ENCODE data around the gene GRHPR. TPM values are rescaled to one million over a fixed set of nuclear protein-coding genes. Genes with fewer than 3 reads are reported as not detected.

The GRHPR gene
- total and polyA plus RNA-seq, 2 of the 8 experiments (the other 6 are each of a cell fraction or from before 2014, with no cell fraction given): 97.0 to 201 TPM

- POLR2A ChIA-PET (ENCODE audit: partially characterized antibody): interaction anchor here (0.6 to 2.6 kb wide), 8 partner anchors 8 to 583 kb away, joined by 3 to 15 read pairs (median 5); no protein-coding TSS in a partner anchor
- TF ChIP-seq SAP30 (IDR thresholded peaks at IDR 0.05; ENCODE audit: insufficient read depth, insufficient replicate concordance, low read length) (no peak), NANOG (IDR thresholded peaks at IDR 0.05; ENCODE audit: insufficient read depth, low read depth, low read length, poor library complexity, severe bottlenecking) (no peak), KDM5A (IDR thresholded peaks at IDR 0.05; ENCODE audit: low read length) (no peak), CEBPB (IDR thresholded peaks at IDR 0.05; ENCODE audit: low read depth, low read length) (no peak), FOSL1 (IDR thresholded peaks at IDR 0.05; ENCODE audit: insufficient read depth, low read depth, low read length) (no peak)
These were observed 1.0 kb downstream of the GRHPR start for GRCh38 chr9:37423508-37423907.

More at GRCh38 chr9:37423508-37423907, 1.0 kb downstream of the GRHPR start:
- Histone ChIP-seq H3K79me1 (ENCODE audit: low read depth, low read length) (peaks cover 19% of the 10 kb centered on the region), H4K8ac (ENCODE audit: extremely low read depth, insufficient read depth, low read length) (no peak overlapping the region), H3K36me3 (ENCODE audit: control insufficient read depth in 2 of 4, insufficient read depth in 4 of 4, low read length in 3 of 4) (peaks cover 11 to 29% (median 17%) of the 10 kb centered on the region in 4 experiments; a peak in 6 of 8 replicates), H3K23me2 (ENCODE audit: low read depth, low read length) (peaks cover 2% of the 10 kb centered on the region; the same call in 1 of the 2 replicates), H4K20me1 (replicated peaks in 1 of 2; ENCODE audit: control insufficient read depth in 1 of 2, insufficient read depth in 2 of 2, low read length in 2 of 2) (peaks cover 8 to 10% of the 10 kb centered on the region in 2 experiments), H3K9ac (replicated peaks in 1 of 4; ENCODE audit: extremely low read depth in 1 of 4, low read depth in 3 of 4, low read length in 3 of 4) (no peak overlapping the region; a peak in 1 of 7 replicates), H2BK20ac (ENCODE audit: low read length) (no peak overlapping the region), H4K5ac (ENCODE audit: insufficient read length, low read depth, low read length) (no peak overlapping the region), H3K4me2 (ENCODE audit: insufficient read depth in 1 of 2, low read depth in 2 of 2, low read length in 2 of 2) (peak overlapping the region; percentile 72 to 80), H2BK120ac (replicated peaks; ENCODE audit: low read depth, low read length) (no peak overlapping the region), H3K4ac (replicated peaks; ENCODE audit: insufficient read length, low read depth, low read length) (no peak overlapping the region), H3K14ac (ENCODE audit: insufficient read length) (no peak overlapping the region), H3K56ac (replicated peaks; ENCODE audit: insufficient read length, low read depth, low read length) (no peak overlapping the region), H2AFZ (ENCODE audit: low read length) (no peak overlapping the region), H3K27ac (ENCODE audit: low read depth, low read length) (no peak overlapping the region), H2BK15ac (ENCODE audit: low read length) (no peak overlapping the region), H4K91ac (replicated peaks; ENCODE audit: insufficient read length, low read length) (no peak overlapping the region), H2BK12ac (ENCODE audit: low read depth, low read length) (no peak overlapping the region), H2AK5ac (ENCODE audit: low read depth, low read length) (no peak overlapping the region; the same call in 1 of the 2 replicates), H3K9me3 (ENCODE audit: insufficient read depth in 2 of 2, low read depth in 1 of 2, low read length in 1 of 2) (no peaks in the 10 kb centered on the region), H3K27me3 (replicated peaks in 1 of 4; ENCODE audit: control insufficient read depth in 3 of 4, extremely low read depth in 1 of 4, insufficient read depth in 3 of 4, low read length in 3 of 4) (no peaks in the 10 kb centered on the region), H2BK5ac (ENCODE audit: low read depth, low read length) (no peak overlapping the region), H3K4me1 (replicated peaks in 1 of 4; ENCODE audit: control insufficient read depth in 3 of 4, insufficient read depth in 4 of 4, low read length in 3 of 4) (peaks cover 2 to 15% (median 8%) of the 10 kb centered on the region in 4 experiments), H3K23ac (ENCODE audit: insufficient read length) (no peak overlapping the region), H3K4me3 (ENCODE audit: extremely low read depth in 1 of 4, insufficient read depth in 2 of 4, low read depth in 3 of 4, low read length in 4 of 4) (peak overlapping the region; percentile 76 to 97 (median 84); a peak in 7 of 8 replicates), H3K79me2 (ENCODE audit: control insufficient read depth in 1 of 2, insufficient read depth in 2 of 2, low read length in 2 of 2) (peaks cover 0 to 18% of the 10 kb centered on the region in 2 experiments; a peak in 2 of 4 replicates), H3K18ac (ENCODE audit: extremely low read depth, low read length) (no peak overlapping the region)
- FAIRE-seq (no peak), DNase-seq (ENCODE audit: low read depth in 1 of 2, low spot score in 2 of 2) (no peak)
- 89% methylated on average over 2 of the region's 2 CpGs; no CpG with 5 or more reads in 1 of the 2 experiments for WGBS, 2 experiments (ENCODE audit: extremely low coverage in 1 of 2, insufficient coverage in 1 of 2, insufficient read length in 1 of 2, insufficient replicate concordance in 2 of 2, low coverage in 1 of 2, low lambda C conversion rate in 2 of 2, missing lambda C conversion rate in 1 of 2)
- CTCF ChIA-PET (ENCODE audit: partially characterized antibody): interaction anchor here (1.0 to 3.4 kb wide), 6 partner anchors 8 to 428 kb away, joined by 3 to 24 read pairs (median 5); no protein-coding TSS in a partner anchor

Measured in H1 (cell line).